Central memory CD8-positive, alpha-beta T cell (primary cell): ENCODE data around the gene SHISA3.
A peak's percentile ranks its signal among the peaks of the same experiment; 100 is the strongest.

ENCODE experiments used
- ATAC-seq: fragments of 150-1000 bp; cut with Tn5 transposase; replicated peaks from 2 replicates; pipeline ENCODE4 v1.10.0; 2022; ENCODE audit warnings: mild to moderate bottlenecking, moderate FRiP score, moderate number of reproducible peaks; ENCODE audit not compliant: poor library complexity, severe bottlenecking; ENCODE audit errors: extremely low read depth
- DNase-seq, 2 donors: peaks; one replicate each; pipeline ENCODE4 v3.0.0; 2021; ENCODE audit warnings: low spot score in 2 of 2
- H3K27ac Mint-ChIP-seq: one replicate; pipeline ENCODE4 v1.8.0; 2022; ENCODE audit warnings: low read depth, mild to moderate bottlenecking, moderate library complexity, mixed read lengths
- H3K27me3 Mint-ChIP-seq: one replicate; pipeline ENCODE4 v1.8.0; 2022; ENCODE audit warnings: mixed read lengths
- H3K36me3 Mint-ChIP-seq: one replicate; pipeline ENCODE4 v1.8.0; 2022; ENCODE audit warnings: mild to moderate bottlenecking, moderate library complexity, mixed read lengths; ENCODE audit not compliant: insufficient read depth
- H3K4me1 Mint-ChIP-seq: one replicate; pipeline ENCODE4 v1.8.0; 2022; ENCODE audit warnings: mixed read lengths
- H3K4me3 Mint-ChIP-seq: one replicate; pipeline ENCODE4 v1.8.0; 2022; ENCODE audit warnings: mild to moderate bottlenecking, moderate library complexity, mixed read lengths
- H3K9me3 Mint-ChIP-seq: one replicate; pipeline ENCODE4 v1.8.0; 2022; ENCODE audit warnings: mixed read lengths

SHISA3 gene

GRCh38 chr4:42425146-42426065, 28.1 kb downstream of the SHISA3 start:
- no peak overlapping the region for H3K27ac Mint-ChIP-seq
- ATAC-seq (no peak), DNase-seq (no peak)
- H3K27me3 Mint-ChIP-seq, result no peaks in the 10 kb centered on the region
- no peaks in the 10 kb centered on the region for H3K9me3 Mint-ChIP-seq
- peaks cover 45% of the 10 kb centered on the region for H3K36me3 Mint-ChIP-seq
- H3K4me1 Mint-ChIP-seq, result peaks cover 11% of the 10 kb centered on the region
- H3K4me3 Mint-ChIP-seq, result no peak overlapping the region

DNA sequence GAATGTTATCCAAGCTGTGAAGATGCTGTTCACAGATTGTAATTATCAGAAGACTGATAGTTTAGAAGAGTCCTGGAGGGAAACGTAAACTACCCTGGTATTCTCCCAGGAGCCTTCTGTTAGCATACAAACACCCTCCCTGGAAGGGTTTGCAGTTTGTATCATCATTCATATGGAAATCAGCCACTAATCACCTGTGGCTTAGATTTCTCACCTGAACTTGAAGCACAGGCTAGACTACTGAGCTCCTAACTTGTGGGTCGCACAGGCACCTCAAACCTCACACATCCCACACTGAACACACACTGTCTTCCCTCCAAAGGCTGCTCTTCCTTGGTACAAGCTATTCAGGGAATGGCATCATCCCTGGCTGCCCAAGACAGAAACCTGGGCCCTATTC, 30.7 kb downstream of the SHISA3 start:
- H3K27me3 Mint-ChIP-seq, result no peaks in the 10 kb centered on the region
- no peak overlapping the region for H3K27ac Mint-ChIP-seq
- ATAC-seq (no peak), DNase-seq (no peak)
- peaks cover 15% of the 10 kb centered on the region for H3K4me1 Mint-ChIP-seq
- no peaks in the 10 kb centered on the region for H3K9me3 Mint-ChIP-seq
- no peak overlapping the region for H3K4me3 Mint-ChIP-seq
- H3K36me3 Mint-ChIP-seq, result peaks cover 29% of the 10 kb centered on the region

GRCh38 chr4:42436928-42437565, 39.8 kb downstream of the SHISA3 start:
- peaks cover 40% of the 10 kb centered on the region for H3K36me3 Mint-ChIP-seq
- no peak for DNase-seq
- H3K9me3 Mint-ChIP-seq, result no peaks in the 10 kb centered on the region
- H3K27ac Mint-ChIP-seq, result no peak overlapping the region
- ATAC-seq, result no peak
- no peaks in the 10 kb centered on the region for H3K27me3 Mint-ChIP-seq
- H3K4me3 Mint-ChIP-seq, result no peak overlapping the region
- H3K4me1 Mint-ChIP-seq, result no peaks in the 10 kb centered on the region

- Mint-ChIP-seq H3K27me3 (no peaks in the 10 kb centered on the region), H3K36me3 (peaks cover 42% of the 10 kb centered on the region), H3K9me3 (no peaks in the 10 kb centered on the region), H3K27ac (peak overlapping the region; percentile 75), H3K4me1 (no peaks in the 10 kb centered on the region), H3K4me3 (no peak overlapping the region)
- ATAC-seq (no peak), DNase-seq (no peak)
Observed at GRCh38 chr4:42440083-42440482, 42.8 kb downstream of the SHISA3 start.

- no peak overlapping the region for H3K27ac Mint-ChIP-seq
- H3K36me3 Mint-ChIP-seq, result peaks cover 41% of the 10 kb centered on the region
- no peak for ATAC-seq
Observed at GRCh38 chr4:42442601-42443000, 45.3 kb downstream of the SHISA3 start.

DNA sequence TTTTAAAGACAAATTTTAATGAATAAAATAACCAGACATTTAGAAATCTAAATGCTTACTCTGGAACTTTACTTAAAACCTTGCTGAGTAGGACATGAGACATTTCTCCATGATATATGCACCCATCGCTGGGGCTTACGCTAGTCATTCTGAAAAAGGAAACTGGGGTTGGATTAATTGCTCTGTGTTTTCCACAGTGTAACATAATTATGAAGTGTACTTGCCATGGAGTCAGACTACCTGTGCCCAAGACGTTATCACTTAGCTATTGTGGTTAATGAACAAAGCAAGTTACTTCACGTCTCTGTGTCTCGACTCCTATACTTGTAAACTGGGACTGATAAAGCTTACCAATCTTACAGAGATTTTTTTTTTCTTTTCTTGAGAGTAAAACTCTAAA, 47.8 kb downstream of the SHISA3 start:
- DNase-seq, result no peak
- no peak overlapping the region for H3K27ac Mint-ChIP-seq
- no peaks in the 10 kb centered on the region for H3K27me3 Mint-ChIP-seq
- peaks cover 44% of the 10 kb centered on the region for H3K36me3 Mint-ChIP-seq
- H3K4me1 Mint-ChIP-seq, result no peaks in the 10 kb centered on the region
- no peaks in the 10 kb centered on the region for H3K9me3 Mint-ChIP-seq
- H3K4me3 Mint-ChIP-seq, result no peak overlapping the region
- ATAC-seq, result no peak

More at GRCh38 chr4:42442601-42443000, 45.3 kb downstream of the SHISA3 start:
- H3K4me1 Mint-ChIP-seq, result no peaks in the 10 kb centered on the region
- no peak for DNase-seq
- no peak overlapping the region for H3K4me3 Mint-ChIP-seq
- no peaks in the 10 kb centered on the region for H3K27me3 Mint-ChIP-seq
- no peaks in the 10 kb centered on the region for H3K9me3 Mint-ChIP-seq

GRCh38 chr4:42446823-42447222, 49.5 kb downstream of the SHISA3 start:
- H3K27ac Mint-ChIP-seq, result no peak overlapping the region
- peaks cover 4% of the 10 kb centered on the region for H3K4me1 Mint-ChIP-seq
- H3K36me3 Mint-ChIP-seq, result peaks cover 37% of the 10 kb centered on the region
- no peak for DNase-seq
- no peak overlapping the region for H3K4me3 Mint-ChIP-seq
- H3K27me3 Mint-ChIP-seq, result no peaks in the 10 kb centered on the region
- no peak for ATAC-seq
- H3K9me3 Mint-ChIP-seq, result no peaks in the 10 kb centered on the region
